ENCODE results near the gene SAMM50.

GRCh38 chr22:43969021-43969878, 14.0 kb downstream of the SAMM50 start:
- TF ChIP-seq CTCF (IDR thresholded peaks at IDR 0.05 in 4 of 5, conservative IDR thresholded peaks at IDR 0.05 in 1 of 5) (no peak), POLR2A (IDR thresholded peaks at IDR 0.05) (no peak)

Measured in gastrocnemius medialis (tissue), 4 donors.